HepG2 (cell line): ENCODE results near the gene TMCC1. TPM values are rescaled to one million over a fixed set of nuclear protein-coding genes. Genes with fewer than 3 reads are reported as not detected.
A peak's percentile ranks its signal among the peaks of the same experiment; 100 is the strongest.

Source experiments
- CC2D1A ChIP-seq: sonication (generic); formaldehyde crosslinking; IDR thresholded peaks from 2 replicates; pipeline ENCODE4 v1.8.1; 2023; ENCODE audit warnings: mild to moderate bottlenecking, missing genetic modification reagents
- FOXC1 ChIP-seq: sonication (generic); formaldehyde crosslinking; IDR thresholded peaks from 2 replicates; pipeline ENCODE4 v1.8.0; 2022; ENCODE audit warnings: mild to moderate bottlenecking, missing genetic modification reagents, borderline replicate concordance
- HMGXB4 ChIP-seq, 2 experiments: sonication (generic) in 1 of 2; formaldehyde crosslinking in 1 of 2; IDR thresholded peaks; 2 replicates each; pipeline versions ENCODE4 v1.4.0 to v1.6.1; 2018 to 2020; ENCODE audit warnings: missing genetic modification reagents in 2 of 2, borderline replicate concordance in 1 of 2, low read depth in 1 of 2, mild to moderate bottlenecking in 1 of 2, missing biosample characterization in 1 of 2
- HNRNPK ChIP-seq: fragments of 200-400 bp; formaldehyde crosslinking; IDR thresholded peaks from 2 replicates; pipeline ENCODE4 v1.6.1; 2018; ENCODE audit warnings: low read length, low read depth, moderate library complexity, mild to moderate bottlenecking; ENCODE audit not compliant: poor library complexity, severe bottlenecking
- HNRNPL ChIP-seq: fragments of 200-400 bp; formaldehyde crosslinking; IDR thresholded peaks from 2 replicates; pipeline ENCODE4 v1.6.1; 2017; ENCODE audit warnings: mild to moderate bottlenecking, low read depth, low read length
- RERE ChIP-seq: IDR thresholded peaks from 2 replicates; pipeline ENCODE4 v1.6.1; 2016; ENCODE audit warnings: low read depth, missing genetic modification reagents, missing compliant biosample characterization
- SETDB1 ChIP-seq: sonication (generic); formaldehyde crosslinking; IDR thresholded peaks from 2 replicates; pipeline ENCODE4 v1.5.1; 2020; ENCODE audit warnings: missing genetic modification reagents, mild to moderate bottlenecking, borderline replicate concordance
- TARDBP ChIP-seq: sonication (generic); formaldehyde crosslinking; IDR thresholded peaks from 2 replicates; pipeline ENCODE4 v1.8.0; 2022; ENCODE audit warnings: mild to moderate bottlenecking, missing genetic modification reagents
- ZBTB10 ChIP-seq: sonication (generic); formaldehyde crosslinking; IDR thresholded peaks from 2 replicates; pipeline ENCODE4 v1.4.0; 2020; ENCODE audit warnings: missing genetic modification reagents, borderline replicate concordance
- ZMYM3 ChIP-seq: sonication (generic); formaldehyde crosslinking; IDR thresholded peaks from 2 replicates; pipeline ENCODE4 v1.5.1; 2020; ENCODE audit warnings: mild to moderate bottlenecking, missing genetic modification reagents
- ZNF788 ChIP-seq: sonication (generic); formaldehyde crosslinking; IDR thresholded peaks from 2 replicates; pipeline ENCODE4 v1.5.0; 2020; ENCODE audit warnings: mild to moderate bottlenecking, missing genetic modification reagents, borderline replicate concordance
- polyA plus RNA-seq, 8 experiments: library from polyadenylated mRNA; depleted of rRNA in 3 of 8; stranded (reverse) in 7 of 8; unstranded in 1 of 8; fragments of >200 nt; fragmentation: Illumina TruSeq in 4 of 8; extraction: Trizol in 4 of 8; gene quantifications; 2 replicates each; pipeline versions ENCODE4 v1.2.1 to v1.2.3, GENCODE V29; 2011 to 2016; ENCODE audit warnings: low read depth in 4 of 8, missing spikeins in 1 of 8, mixed read lengths in 1 of 8; ENCODE audit not compliant: insufficient read depth in 1 of 8
- total RNA-seq, 5 experiments: library from RNA; depleted of rRNA; stranded (reverse); fragments of >200 nt; fragmentation: Illumina TruSeq; extraction: Trizol; gene quantifications; 2 replicates each; pipeline ENCODE4 v1.2.3, GENCODE V29; 2016; ENCODE audit warnings: low read depth in 1 of 5
- TF ChIP-seq, protein P1 (sequence below): sonication (generic); formaldehyde crosslinking; IDR thresholded peaks from 2 replicates; pipeline ENCODE4 v1.5.0; 2020; ENCODE audit warnings: missing genetic modification reagents, mild to moderate bottlenecking, borderline replicate concordance

The TMCC1 gene
- total and polyA plus RNA-seq, 2 of the 13 experiments (the other 11 are each of a cell fraction or from before 2014, with no cell fraction given): 12.1 to 264 TPM

GRCh38 chr3:129605922-129606635, 287.4 kb downstream of the TMCC1 start (continued):
- no peak for TF ChIP-seq RERE (CRISPR knock-in tag)
- TF ChIP-seq ZMYM3 (CRISPR knock-in tag): peak; percentile 4; the same call in 1 of the 2 replicates
- peak; percentile 56; the same call in 1 of the 2 replicates for TF ChIP-seq ZNF788 (CRISPR knock-in tag)
- TF ChIP-seq FOXC1 (CRISPR knock-in tag): peak; percentile 25; the same call in 1 of the 2 replicates
- TF ChIP-seq HMGXB4 (CRISPR knock-in tag; IDR thresholded peaks at IDR 0.05; ENCODE audit: borderline replicate concordance in 1 of 2, low read depth in 1 of 2): peak in 1 of 2 experiments; percentile 54; a peak in 1 of 4 replicates
- TF ChIP-seq HNRNPL: no peak
- TF ChIP-seq SETDB1 (CRISPR knock-in tag): no peak
- TF ChIP-seq, protein P1, sequence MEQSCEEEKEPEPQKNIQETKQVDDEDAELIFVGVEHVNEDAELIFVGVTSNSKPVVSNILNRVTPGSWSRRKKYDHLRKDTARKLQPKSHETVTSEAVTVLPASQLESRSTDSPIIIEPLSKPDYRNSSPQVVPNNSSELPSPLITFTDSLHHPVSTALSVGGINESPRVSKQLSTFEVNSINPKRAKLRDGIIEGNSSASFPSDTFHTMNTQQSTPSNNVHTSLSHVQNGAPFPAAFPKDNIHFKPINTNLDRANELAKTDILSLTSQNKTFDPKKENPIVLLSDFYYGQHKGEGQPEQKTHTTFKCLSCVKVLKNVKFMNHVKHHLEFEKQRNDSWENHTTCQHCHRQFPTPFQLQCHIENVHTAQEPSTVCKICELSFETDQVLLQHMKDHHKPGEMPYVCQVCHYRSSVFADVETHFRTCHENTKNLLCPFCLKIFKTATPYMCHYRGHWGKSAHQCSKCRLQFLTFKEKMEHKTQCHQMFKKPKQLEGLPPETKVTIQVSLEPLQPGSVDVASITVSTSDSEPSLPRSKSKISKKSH (CRISPR knock-in tag): no peak; the same call in 1 of the 2 replicates
- no peak for TF ChIP-seq TARDBP
- no peak for TF ChIP-seq HNRNPK
- no peak for TF ChIP-seq CC2D1A (CRISPR knock-in tag)
- no peak; the same call in 1 of the 2 replicates for TF ChIP-seq ZBTB10 (CRISPR knock-in tag)
